Midbrain (tissue), 1 donor: ENCODE measurements around the gene SLC1A2.

Source experiments
- DNase-seq: peaks from one replicate; lab custom pipeline; 2025; lab: John Stamatoyannopoulos, UW

The SLC1A2 gene

DNA sequence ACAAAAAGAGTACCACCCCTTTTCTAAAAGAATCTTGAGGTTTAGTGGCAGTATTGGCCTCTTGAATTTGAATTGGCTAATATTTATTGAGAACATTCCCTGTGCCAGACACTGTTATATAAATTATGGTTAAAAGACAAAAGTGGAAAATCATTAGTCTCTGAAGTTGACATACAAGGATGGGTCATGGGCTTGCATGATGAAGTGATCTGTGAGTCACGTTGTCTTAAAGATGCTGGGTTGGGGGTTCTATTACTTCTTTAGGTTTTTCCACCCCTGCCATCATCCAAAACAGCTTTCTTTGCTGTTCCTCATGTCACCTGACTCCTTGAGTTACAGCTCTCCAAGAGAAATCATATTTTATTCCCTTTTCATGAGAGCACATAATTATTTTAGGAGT is 195.4 kb downstream of the SLC1A2 start:
- no peak for DNase-seq

DNA sequence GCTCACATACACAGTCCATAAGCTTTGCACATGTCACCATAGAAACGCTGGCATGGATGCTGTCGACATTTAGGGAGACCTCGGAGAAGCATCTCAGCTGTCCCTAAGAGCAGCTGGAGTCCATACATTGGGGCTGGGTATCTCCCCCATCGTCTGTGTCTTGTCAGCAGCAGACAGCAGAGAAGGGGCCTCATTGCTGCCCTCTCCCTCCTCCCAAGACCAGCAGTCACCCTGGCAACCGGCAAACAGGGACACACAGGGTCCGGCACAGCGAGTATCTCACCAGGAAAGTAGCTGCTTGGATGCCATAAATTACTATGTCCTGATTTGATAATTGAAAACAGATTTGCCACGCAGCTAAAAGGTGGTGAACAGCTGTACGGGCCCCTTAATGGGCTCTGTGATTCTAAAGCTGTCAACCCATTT is 196.0 kb downstream of the SLC1A2 start:
- no peak for DNase-seq

DNA sequence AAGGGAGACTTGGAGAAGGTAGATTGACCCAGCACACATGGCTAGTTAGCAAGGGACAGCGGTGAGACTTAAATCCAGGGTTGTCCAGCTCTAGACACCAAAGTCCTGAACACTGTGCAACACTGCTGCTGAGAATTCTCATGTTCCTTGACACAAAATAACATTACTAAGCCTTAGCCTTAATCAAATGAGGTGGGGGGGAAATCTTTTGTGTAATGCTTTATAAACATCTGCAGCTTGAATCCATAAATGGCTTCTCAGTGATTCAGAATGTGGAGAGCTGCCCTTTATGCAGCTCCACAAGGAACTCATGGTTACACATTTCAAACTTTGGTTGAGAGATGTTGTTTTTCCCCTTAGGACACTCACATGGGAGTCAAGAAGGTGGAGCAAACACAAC is 200.4 kb downstream of the SLC1A2 start:
- no peak for DNase-seq

DNA sequence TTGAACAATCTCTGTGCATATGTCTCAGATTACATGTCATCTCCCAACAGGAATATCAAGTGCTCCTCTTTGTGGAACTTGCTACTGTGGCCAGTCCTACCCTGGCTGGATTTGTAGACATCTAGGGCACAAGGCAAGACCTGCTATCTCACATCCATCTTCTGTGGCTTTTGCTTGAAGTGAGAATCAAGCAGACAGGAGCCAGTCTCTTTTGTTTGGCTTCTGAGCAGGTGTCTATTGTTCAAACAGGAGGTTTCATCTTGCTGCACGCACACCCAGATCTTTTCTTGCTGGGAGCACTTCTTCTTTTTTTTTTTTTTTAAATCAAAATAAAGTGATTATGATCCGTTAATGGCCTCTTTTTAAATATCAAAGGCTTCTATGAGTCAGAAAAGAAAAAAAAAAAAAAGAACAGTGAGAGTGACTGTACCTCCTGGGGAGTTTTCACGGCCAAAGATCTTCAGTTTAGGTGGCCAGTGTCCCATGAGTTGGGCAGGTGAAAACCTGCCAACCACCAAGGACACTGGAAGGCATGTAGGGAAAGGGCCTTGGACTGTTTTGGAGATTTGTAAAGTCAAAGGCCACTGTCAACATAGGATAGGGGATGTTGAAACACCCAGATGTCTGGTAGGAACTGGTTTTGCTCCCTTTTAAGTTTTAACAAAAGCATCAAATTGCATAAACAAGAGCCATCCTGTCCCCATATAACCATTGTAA is 202.2 kb downstream of the SLC1A2 start:
- DNase-seq: no peak

DNA sequence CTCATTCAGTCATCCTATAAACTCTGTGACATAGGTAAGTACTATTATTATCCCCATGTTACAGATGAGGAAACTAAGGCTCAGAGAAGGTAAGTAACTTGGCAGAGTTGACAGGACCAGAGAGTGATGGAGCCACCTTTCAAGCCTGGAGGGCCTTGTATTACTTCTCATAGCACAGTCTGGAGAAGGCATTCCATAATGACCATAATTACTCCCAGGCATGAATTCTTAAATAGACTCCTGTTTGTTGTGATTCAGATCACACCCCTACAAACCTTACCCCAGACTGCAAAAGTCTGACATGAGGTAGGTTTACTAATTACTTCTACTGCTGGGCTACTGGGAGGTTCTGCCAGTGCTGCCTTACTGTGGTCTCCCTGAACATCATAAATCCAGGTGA is 203.4 kb downstream of the SLC1A2 start:
- no peak for DNase-seq

DNA sequence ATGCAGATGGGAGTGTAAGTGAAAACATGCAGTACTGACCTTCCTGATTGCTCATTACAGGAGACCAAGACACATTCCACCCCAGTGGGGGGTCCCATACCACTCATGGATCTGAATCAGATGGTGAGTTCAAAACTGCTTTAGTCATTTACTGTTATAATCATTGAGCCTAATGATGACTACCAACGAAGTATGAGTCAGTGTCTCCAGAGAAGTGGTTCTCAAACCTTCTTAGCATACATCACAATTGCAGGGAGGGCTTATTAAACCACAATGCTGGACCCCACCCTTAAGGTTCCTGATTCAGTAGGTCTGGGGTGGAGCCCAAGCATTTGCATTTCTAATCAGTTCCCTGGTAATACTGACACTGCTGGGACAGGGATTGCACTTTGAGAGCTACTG is 204.6 kb downstream of the SLC1A2 start:
- DNase-seq: no peak

DNA sequence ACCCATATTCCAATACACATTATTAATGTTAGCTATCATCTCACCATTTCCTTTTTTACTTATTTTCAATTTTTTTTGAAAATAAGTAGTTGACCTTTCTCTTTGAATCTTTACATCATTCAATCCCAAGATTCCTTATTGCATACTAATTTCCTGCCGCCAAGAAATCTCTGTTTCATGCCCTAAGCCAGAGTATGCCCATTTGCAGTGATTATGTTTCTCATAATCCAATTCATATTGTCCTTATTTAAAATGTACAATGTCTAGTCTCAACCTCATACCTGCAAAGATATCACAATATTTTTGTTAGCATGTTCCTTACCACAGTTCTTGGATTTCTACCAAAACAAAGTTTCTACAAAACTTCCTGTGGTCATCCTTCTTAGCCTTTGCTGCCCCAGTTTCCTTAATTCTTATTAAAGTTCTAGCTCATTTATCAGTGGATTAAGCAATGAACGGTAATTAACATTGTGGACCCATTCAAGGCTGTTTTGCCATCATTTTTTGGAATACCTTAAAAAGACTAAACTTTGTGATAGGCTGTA is 205.1 kb downstream of the SLC1A2 start:
- DNase-seq: no peak

DNA sequence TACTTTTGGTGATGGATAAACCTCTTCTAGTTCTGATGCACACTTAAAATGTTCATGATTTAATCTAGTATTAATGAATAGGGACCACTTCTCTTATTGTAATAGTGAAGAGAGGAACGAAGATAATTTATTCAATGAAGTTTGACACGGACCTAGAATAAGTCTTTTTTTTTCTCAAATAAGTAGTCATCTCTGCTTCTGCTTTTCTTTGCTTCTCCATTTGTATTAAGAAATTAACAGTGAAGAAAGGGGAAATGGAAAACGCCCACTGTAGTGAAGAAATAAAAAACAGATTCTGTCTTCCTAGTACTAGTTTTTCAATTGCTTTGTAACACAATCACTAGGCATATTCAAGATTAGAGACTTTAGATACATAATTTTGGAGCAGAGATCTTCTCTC is 207.4 kb downstream of the SLC1A2 start:
- no peak for DNase-seq

DNA sequence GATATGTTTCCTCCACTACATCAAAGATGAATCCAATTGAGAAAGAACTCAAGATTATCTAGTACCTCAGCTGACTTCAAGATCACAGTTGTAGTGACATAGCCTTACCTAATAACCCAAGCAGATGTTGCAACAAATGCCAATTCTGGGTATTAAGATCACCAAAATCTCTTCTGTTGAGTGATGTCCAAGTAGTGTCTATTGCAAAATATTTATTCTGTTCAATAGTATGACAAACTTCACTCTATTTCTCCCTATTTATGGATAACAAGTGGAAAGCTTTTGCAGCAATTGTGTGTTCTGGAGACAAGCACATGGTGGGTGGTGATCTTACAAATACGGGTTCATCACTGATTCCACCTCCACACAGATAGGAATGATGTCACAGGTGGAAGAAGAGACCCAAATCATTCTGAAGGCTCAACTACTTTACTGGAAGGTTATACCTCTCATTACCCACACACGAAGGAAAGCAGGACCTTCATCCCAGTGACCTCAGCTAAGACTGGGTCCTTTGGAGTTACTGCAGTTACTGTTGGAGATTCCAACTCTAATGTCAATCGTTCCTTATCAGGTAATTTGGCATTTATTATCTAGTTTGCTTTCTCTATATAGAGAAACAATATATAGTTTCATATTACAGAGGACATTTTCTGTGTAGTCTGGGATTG is 208.3 kb downstream of the SLC1A2 start:
- DNase-seq: no peak

DNA sequence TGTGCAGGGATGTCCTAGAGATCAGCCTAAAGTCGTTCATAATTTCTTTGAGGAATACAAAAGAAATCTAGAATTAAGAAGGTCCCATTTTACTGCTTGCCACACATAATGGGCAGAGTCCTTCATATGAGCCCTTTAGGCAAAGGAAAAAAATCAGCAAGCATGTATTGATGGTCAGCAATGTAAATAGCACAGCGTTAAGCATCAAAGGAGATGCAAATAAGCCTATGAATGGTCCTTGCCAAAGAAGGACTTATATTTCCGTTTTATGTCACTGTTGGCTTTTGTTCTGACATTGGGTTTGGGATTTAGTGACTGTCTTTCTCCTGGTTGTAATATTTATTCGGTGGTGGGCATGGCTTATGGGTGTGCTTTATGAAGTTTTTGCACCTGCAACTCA is 210.6 kb downstream of the SLC1A2 start:
- no peak for DNase-seq

DNA sequence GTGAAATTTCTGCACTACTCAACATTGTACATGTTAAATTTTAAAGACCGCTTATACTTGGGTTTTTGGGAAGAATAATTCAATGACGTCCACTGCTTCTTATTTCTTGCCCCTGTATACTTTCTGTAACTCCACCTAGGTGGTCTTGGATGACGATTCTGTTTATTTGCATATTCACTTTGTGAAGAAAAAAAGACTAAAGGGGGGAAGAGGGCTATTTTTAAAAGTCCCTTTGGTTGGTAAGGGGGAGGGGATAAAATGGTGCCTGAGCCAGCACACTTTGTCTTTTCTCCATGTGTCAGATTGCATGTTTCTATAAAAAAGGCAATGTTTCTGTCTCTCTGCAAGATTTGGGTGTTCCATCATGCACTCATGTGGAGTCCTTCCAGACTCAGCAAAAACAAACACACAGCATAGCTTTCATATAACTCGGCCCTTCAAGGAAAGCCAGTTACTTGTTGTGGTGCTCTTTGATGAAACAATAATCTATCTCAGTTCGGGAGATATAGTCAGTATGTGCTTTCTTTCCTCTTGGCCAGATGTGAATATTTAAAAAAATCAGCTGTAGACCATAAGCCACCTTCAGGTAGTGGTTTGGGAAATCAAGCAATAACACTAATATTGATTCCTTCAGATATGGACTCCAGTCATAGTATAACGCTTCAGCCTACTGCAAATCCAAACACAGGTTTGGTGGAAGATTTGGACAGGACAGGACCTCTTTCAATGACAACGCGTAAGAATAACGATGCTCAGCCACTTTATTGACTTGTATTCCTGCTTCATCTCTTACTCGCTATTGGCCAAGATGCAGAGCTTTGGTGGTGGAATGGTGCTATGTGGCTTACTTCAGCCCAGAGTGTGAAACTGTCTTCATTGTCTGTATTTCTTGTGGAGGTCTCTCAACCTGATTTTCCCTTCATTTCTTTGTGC is 211.6 kb downstream of the SLC1A2 start:
- DNase-seq: no peak

DNA sequence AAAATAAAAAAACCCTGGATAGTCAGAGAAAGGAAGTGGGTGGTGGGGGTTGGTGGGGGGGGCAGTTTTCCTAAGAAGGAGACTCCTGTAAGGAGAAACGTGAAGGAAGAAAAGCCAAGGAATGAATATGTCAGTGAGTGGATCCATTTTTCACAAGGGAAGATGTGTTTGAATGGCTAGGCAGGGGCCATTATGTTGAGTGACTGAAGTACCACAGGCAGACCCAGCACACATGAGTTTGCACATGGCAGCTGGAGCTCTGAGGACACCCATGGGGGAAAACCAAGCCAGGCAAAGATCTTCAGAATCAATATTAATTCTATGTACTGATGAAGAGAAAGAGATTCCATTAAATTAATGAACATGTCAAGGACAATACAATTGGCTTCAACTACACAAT is 212.7 kb downstream of the SLC1A2 start:
- DNase-seq: no peak

DNA sequence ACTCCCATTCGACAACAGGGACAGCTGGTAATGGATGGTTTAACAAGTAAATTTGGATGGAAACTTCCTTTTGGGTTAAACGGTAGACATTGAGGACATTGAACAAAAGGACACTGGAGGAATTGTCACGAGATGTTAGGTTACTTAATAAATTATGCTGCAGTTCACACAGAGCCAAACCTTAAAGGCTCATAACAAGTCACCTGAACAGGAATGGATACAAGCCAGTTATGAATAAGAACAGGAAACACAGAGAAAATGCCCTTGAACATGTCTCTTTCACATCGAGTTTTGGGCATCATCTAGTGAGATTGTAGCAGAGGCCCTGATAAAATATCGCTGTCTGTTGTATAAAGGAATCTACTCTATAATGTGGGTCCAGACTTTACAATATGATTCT is 214.7 kb downstream of the SLC1A2 start:
- no peak for DNase-seq
